Measurements from ENCODE around the gene TXNDC8. TPM values are rescaled to one million over a fixed set of nuclear protein-coding genes. Genes with fewer than 3 reads are reported as not detected.
A peak's percentile ranks its signal among the peaks of the same experiment; 100 is the strongest.

The TXNDC8 gene
- total RNA-seq, 1 experiment from 2014 or later: not detected

DNA sequence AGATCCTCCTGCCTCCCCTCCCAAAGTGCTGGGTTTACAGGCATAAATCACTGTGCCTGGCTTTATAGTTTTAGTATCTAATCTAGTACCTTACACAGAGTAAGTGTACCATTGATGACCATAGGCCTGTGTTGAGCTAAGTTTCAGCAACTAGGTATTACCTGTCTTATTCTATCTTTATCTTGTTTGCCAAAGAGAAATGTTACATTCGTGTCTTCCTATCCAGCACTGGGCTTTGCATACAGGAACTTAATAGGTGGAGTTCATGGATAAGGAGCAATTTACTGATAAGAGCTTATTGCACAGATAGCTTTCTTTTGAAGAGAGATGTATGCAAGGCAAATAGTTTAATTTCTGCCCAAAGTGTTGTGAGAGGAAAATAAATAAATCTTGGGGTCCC lies 30.5 kb downstream of the TXNDC8 start (continued):
- TF ChIP-seq, protein P1, sequence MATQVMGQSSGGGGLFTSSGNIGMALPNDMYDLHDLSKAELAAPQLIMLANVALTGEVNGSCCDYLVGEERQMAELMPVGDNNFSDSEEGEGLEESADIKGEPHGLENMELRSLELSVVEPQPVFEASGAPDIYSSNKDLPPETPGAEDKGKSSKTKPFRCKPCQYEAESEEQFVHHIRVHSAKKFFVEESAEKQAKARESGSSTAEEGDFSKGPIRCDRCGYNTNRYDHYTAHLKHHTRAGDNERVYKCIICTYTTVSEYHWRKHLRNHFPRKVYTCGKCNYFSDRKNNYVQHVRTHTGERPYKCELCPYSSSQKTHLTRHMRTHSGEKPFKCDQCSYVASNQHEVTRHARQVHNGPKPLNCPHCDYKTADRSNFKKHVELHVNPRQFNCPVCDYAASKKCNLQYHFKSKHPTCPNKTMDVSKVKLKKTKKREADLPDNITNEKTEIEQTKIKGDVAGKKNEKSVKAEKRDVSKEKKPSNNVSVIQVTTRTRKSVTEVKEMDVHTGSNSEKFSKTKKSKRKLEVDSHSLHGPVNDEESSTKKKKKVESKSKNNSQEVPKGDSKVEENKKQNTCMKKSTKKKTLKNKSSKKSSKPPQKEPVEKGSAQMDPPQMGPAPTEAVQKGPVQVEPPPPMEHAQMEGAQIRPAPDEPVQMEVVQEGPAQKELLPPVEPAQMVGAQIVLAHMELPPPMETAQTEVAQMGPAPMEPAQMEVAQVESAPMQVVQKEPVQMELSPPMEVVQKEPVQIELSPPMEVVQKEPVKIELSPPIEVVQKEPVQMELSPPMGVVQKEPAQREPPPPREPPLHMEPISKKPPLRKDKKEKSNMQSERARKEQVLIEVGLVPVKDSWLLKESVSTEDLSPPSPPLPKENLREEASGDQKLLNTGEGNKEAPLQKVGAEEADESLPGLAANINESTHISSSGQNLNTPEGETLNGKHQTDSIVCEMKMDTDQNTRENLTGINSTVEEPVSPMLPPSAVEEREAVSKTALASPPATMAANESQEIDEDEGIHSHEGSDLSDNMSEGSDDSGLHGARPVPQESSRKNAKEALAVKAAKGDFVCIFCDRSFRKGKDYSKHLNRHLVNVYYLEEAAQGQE (IDR thresholded peaks at IDR 0.05; ENCODE audit: low read depth): no peak
- TF ChIP-seq SP1 (IDR thresholded peaks at IDR 0.05; ENCODE audit: low read depth) (no peak), EGR1 (IDR thresholded peaks at IDR 0.05; ENCODE audit: low read depth) (no peak)
- TF ChIP-seq, protein P2, sequence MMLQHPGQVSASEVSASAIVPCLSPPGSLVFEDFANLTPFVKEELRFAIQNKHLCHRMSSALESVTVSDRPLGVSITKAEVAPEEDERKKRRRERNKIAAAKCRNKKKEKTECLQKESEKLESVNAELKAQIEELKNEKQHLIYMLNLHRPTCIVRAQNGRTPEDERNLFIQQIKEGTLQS (IDR thresholded peaks at IDR 0.05): no peak

DNA sequence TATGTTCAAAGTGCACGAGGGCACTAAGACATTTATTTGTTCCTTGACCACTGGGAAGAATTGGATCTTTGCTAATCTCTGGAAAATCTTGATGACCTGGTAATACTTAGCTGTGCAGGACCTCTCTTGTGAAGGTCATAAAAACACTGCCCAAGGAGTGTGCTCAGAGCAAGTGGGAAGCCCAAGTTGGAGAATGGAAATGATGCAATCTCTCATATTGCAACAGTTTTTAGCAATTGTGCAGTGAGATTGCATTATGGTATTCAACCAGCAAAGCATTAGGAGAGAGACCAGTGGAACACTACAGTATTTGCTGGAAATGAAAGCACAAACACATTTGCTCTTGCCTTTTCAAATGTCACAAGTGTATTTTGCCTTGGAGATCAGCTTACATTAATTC lies 34.5 kb downstream of the TXNDC8 start:
- Histone ChIP-seq H3K27me3 (ENCODE audit: insufficient read depth, low read length) (no peaks in the 10 kb centered on the region), H3K9me3 (ENCODE audit: control insufficient read depth in 1 of 2, insufficient read depth in 1 of 2, low read depth in 1 of 2, low read length in 2 of 2) (no peaks in the 10 kb centered on the region), H3K36me3 (ENCODE audit: control insufficient read depth in 1 of 2, insufficient read depth in 2 of 2, low read length in 2 of 2) (no peaks in the 10 kb centered on the region), H4K20me1 (ENCODE audit: insufficient read depth) (no peaks in the 10 kb centered on the region), H3K4me3 (replicated peaks in 1 of 2; ENCODE audit: low read depth in 1 of 2, low read length in 2 of 2) (no peak overlapping the region), H3K9me2 (ENCODE audit: insufficient read depth) (no peaks in the 10 kb centered on the region), H3K4me2 (ENCODE audit: low read length) (no peak overlapping the region), H3K79me2 (ENCODE audit: insufficient read depth, low read length) (no peaks in the 10 kb centered on the region), H3K4me1 (ENCODE audit: control insufficient read depth in 1 of 2, insufficient read depth in 2 of 2, low read length in 2 of 2) (no peaks in the 10 kb centered on the region), H3K9ac (ENCODE audit: low read length) (no peak overlapping the region), H3K27ac (ENCODE audit: low read depth, low read length) (no peak overlapping the region), H2AFZ (ENCODE audit: low read depth, low read length, poor library complexity, severe bottlenecking) (no peak overlapping the region)
- ChIA-PET RAD21 (ENCODE audit: low non-redundant PET in 1 of 2, low total read pairs in 2 of 2, uncharacterized antibody in 2 of 2, unreplicated experiment in 2 of 2) (no interaction called here), POLR2A (no interaction called here), CTCF (no interaction called here)
- ATAC-seq: no peak
- intact Hi-C loops (cut with micrococcal nuclease): no loop called here
- no peak for DNase-seq (ENCODE audit: low read depth, low spot score)
- TF ChIP-seq CEBPB (IDR thresholded peaks at IDR 0.05; ENCODE audit: low read depth) (peak; percentile 55), FOSL1 (IDR thresholded peaks at IDR 0.05; ENCODE audit: low read depth) (no peak)
- BruUV-seq (replicated peaks): no TSS peak

Data from HCT116 (cell line).